GM21447 (cell line): Measurements from ENCODE around the gene RUNDC3A.
"Not testable (repeated sequence)": the region's sequence is repeated elsewhere in the genome, so short reads cannot be mapped to it uniquely, and the experiment has no call there.

ENCODE experiments used
- ATAC-seq: cut with Tn5 transposase; IDR thresholded peaks from one replicate; pipeline ENCODE4 v1.9.1; 2021; ENCODE audit not compliant: unreplicated experiment

Gene RUNDC3A

GRCh38 chr17:44358066-44358465, 49.7 kb downstream of the RUNDC3A start:
- ATAC-seq = no peak

DNA sequence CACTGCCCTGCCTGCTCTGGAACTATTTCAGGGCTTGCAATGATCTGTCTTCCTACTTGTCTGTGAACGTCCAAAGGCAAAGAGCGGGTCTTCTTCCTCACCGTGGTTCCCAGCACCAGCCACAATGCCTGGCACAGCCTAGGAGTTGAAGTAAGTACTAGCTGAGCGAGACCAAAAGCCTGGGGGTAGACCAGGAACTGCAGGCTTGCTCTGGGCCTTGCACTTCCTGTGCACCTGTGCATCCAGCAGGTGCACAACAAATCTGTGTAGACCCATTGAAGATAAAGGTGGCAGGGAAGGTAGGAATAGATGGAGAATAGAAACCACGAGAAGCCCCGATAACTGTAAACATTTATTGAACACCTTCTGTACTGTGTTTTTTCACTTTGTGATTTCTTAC, 50.6 kb downstream of the RUNDC3A start:
- no peak for ATAC-seq

DNA sequence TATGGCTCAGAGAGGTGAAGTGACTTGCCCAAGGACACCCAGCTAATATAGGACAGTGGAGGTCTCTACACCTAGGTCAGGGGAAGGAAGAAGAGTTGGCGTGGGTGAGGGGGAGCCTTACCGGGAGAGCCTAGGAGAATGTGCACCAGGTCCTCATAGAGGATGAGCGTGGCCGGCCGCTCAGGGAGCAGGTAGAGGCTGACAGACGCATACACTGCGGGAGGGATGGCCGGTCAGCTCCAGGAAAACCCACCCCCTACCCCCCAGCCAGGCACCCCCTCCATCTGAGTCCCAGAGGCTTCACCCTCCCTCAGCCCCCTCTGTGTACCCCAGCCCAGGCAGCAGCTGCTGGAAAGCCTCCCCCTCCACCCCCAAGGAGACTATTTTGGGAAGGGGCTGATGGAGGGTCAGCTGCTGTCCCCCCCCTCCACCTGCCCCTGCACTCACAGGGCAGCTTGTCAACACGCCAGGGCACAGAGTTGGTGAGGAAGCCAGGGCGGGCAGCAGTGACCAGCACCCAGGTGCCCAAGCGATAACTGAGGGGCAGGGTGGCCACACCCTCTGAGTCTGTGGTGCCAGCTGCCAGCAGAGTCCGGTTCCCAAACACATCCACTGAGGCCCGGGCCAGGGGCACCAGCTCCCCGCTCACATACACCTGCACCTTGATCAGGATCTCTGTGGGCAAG, 51.2 kb downstream of the RUNDC3A start:
- no peak for ATAC-seq

DNA sequence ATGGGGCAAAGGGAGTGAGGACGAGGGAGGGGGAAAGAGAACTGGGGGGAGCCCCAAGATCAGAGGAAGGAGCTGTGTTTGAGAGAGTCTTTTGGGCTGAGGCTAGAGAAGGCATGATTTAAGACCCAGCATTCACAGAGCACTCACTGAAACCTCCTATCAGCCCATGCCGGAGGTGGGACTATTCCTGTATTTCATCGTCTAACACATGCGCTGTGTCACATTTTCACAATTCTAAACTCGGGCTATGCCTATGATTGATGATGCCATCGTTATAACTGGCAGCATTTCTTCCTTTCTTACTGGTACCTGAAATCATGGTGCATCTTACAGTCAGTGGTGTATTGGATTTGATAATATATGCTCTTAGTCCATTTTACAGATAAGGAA, 51.7 kb downstream of the RUNDC3A start:
- ATAC-seq = no peak

- ATAC-seq = no peak
Measured at GRCh38 chr17:44360826-44361225, 52.4 kb downstream of the RUNDC3A start.

DNA sequence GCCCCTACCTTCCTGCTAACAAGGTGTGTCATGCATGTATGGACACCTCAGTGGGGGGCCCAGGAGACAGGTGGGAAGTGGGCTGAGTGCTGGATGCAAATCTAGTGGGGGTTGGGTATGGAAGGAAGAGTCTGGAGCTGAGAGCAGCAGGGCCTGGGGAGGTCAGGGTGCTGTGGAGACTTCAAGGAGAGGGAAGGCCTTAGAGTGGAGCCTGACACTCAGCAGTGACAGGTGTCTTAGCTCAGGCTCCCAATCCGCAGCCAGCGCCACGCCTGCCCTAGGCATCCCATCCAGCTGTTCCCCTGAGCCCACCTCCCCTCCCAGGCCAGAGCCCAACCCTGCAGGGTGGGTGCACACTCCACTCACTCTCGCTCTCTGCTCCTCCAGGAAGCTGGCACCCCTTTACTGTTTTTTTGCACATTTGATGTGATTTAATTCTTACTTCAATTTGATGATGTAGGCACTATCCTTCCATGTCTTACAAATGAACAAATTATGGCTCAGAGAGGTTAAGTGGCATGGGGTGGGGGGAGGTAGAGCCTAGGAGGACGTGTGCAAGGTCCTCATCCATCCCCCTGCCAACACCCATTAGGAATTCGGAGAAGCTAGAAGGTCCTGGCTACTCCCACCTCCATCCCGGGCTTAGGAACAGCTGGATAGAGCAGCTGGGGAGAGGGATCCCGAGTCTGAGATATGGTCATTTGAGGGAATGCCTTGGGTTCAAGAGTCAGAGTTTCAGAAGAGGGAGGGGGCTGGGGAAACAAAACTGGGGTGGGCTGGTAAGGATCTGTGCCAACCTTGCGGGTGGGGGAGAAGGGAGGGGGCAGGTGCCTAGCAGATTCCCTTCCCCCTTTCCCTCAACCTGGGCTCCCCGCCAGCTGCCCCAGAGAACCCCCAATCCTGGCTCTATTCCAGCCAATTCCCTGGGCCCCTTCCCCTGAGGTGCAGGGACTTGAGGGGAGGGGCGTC, 53.2 kb downstream of the RUNDC3A start:
- ATAC-seq = no peak

DNA sequence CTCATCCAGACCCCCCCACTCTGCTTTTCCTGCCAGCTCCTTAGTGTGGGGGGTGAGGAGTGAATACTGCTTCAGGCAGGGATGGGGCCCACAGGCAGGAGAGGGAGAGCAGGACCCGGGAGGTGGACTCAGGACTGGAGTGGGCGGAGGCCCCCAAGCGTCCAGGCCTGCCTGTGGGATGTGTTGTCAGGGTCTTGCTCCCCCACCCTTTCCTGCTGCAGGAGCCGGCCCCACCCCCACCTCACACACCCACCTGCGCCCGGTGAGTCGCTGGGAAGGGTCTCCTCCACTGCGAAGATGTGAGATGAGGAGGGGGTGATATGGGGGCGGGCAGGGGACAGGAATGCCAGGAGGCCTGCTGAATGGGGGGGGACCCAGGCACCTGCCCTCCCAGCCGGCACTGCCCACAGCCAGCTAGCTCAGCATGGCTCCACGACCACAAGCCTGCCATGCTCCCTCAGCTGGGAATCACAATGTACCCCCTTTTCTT, 54.1 kb downstream of the RUNDC3A start:
- no peak for ATAC-seq

GRCh38 chr17:44362949-44363612, 54.7 kb downstream of the RUNDC3A start:
- no peak for ATAC-seq

- no peak for ATAC-seq
Measured at GRCh38 chr17:44363613-44364159, 55.3 kb downstream of the RUNDC3A start, which contains the start of gene FAM171A2. Gene FAM171A2 (minus strand): TSS chr17:44363853. CDS start chr17:44363714, 139 bp downstream.

GRCh38 chr17:44365051-44365450, 56.6 kb downstream of the RUNDC3A start:
- ATAC-seq = not testable (repeated sequence)

- no peak for ATAC-seq
Measured at GRCh38 chr17:44367231-44367979, 59.0 kb downstream of the RUNDC3A start.
